Measurements from ENCODE around the gene PDE3A.

The PDE3A gene

GRCh38 chr12:20627001-20627588, 258.8 kb downstream of the PDE3A start:
- no peak for DNase-seq

GRCh38 chr12:20628226-20628787, 260.0 kb downstream of the PDE3A start:
- DNase-seq: no peak

GRCh38 chr12:20628999-20629398, 260.7 kb downstream of the PDE3A start:
- no peak for DNase-seq

- no peak for DNase-seq
These were observed 261.2 kb downstream of the PDE3A start for GRCh38 chr12:20629414-20630156.

GRCh38 chr12:20631711-20632110, 263.4 kb downstream of the PDE3A start:
- no peak for DNase-seq

- DNase-seq: no peak
These were observed 272.8 kb downstream of the PDE3A start for GRCh38 chr12:20641106-20641505.

GRCh38 chr12:20643822-20644221, 275.5 kb downstream of the PDE3A start:
- no peak for DNase-seq

- no peak for DNase-seq
These were observed 278.0 kb downstream of the PDE3A start for GRCh38 chr12:20646239-20646827.

GRCh38 chr12:20653871-20654270, 285.5 kb downstream of the PDE3A start:
- no peak for DNase-seq

GRCh38 chr12:20656600-20656999, 288.3 kb downstream of the PDE3A start:
- DNase-seq: no peak

- no peak for DNase-seq
These were observed 289.2 kb downstream of the PDE3A start for GRCh38 chr12:20657496-20657895.

GRCh38 chr12:20681334-20681733, 313.0 kb downstream of the PDE3A start:
- DNase-seq: no peak

- DNase-seq: no peak
These were observed 326.9 kb downstream of the PDE3A start, which contains the start of gene SLCO1C1 for GRCh38 chr12:20695232-20695631. TSS of gene SLCO1C1 (plus strand) at chr12:20695332. CDS start at chr12:20699577, 4,245 bp downstream.

GRCh38 chr12:20696181-20696905, 328.0 kb downstream of the PDE3A start:
- no peak for DNase-seq

- DNase-seq: no peak
These were observed 332.8 kb downstream of the PDE3A start for GRCh38 chr12:20701106-20701505.

GRCh38 chr12:20704860-20705259, 336.5 kb downstream of the PDE3A start:
- DNase-seq: no peak

- no peak for DNase-seq
These were observed 343.5 kb downstream of the PDE3A start for GRCh38 chr12:20711846-20712245.

- no peak for DNase-seq
These were observed 347.7 kb downstream of the PDE3A start for GRCh38 chr12:20716037-20716436.

GRCh38 chr12:20716985-20717384, 348.6 kb downstream of the PDE3A start:
- no peak for DNase-seq

GRCh38 chr12:20718294-20718693, 350.0 kb downstream of the PDE3A start:
- DNase-seq: no peak

GRCh38 chr12:20722142-20722541, 353.8 kb downstream of the PDE3A start:
- DNase-seq: no peak

- DNase-seq: no peak
These were observed 362.9 kb downstream of the PDE3A start for GRCh38 chr12:20731274-20731673.
